Astrocyte of the cerebellum (primary cell): ENCODE data around the gene PACS2.

Experiments
- DNase-seq: peaks from one replicate; pipeline ENCODE4 v3.0.0-alpha.2; 2011; ENCODE audit warnings: low read depth
- H3K4me3 ChIP-seq: 2 replicates; pipeline ENCODE4 v1.5.1; 2011; ENCODE audit warnings: mild to moderate bottlenecking, low read depth, low read length, moderate library complexity
- CTCF ChIP-seq: IDR thresholded peaks from 2 replicates; pipeline ENCODE4 v1.5.1; 2012; ENCODE audit warnings: low read length, low read depth, moderate library complexity, mild to moderate bottlenecking; ENCODE audit errors: missing control alignments
- in situ Hi-C: cut with HindIII; loops from 2 replicates; pipeline ENCODE4 v1.10.0; 2017; ENCODE audit warnings: low sequenced_read_pairs

The PACS2 gene

DNA sequence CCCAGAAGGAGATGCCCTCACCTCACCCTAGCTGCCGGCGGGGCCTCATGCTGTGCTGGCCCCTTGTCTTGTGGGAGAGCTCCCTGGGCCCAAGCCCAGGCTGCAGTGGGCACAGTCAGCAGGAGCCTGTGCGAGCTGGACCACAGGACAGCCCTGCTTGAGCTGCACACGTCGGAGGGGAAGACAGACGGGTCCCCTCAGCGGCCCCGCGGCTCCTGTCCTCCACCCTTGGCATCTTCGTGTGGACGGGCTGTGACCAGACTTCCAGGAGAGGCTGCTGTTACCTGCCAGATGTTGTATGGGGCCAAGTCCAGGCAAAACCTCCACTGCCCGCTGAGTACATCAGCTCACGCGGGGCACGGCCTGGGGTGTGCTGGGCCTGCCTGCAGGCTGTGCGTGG lies 74.4 kb downstream of the PACS2 start:
- TF ChIP-seq CTCF, result no peak
- no peak for DNase-seq
- in situ Hi-C loops, result no loop called here
- H3K4me3 ChIP-seq, result no peak overlapping the region

GRCh38 chr14:105389534-105389933 lies 75.0 kb downstream of the PACS2 start:
- in situ Hi-C loops, result no loop called here
- no peak for TF ChIP-seq CTCF
- no peak for DNase-seq
- no peak overlapping the region for H3K4me3 ChIP-seq

DNA sequence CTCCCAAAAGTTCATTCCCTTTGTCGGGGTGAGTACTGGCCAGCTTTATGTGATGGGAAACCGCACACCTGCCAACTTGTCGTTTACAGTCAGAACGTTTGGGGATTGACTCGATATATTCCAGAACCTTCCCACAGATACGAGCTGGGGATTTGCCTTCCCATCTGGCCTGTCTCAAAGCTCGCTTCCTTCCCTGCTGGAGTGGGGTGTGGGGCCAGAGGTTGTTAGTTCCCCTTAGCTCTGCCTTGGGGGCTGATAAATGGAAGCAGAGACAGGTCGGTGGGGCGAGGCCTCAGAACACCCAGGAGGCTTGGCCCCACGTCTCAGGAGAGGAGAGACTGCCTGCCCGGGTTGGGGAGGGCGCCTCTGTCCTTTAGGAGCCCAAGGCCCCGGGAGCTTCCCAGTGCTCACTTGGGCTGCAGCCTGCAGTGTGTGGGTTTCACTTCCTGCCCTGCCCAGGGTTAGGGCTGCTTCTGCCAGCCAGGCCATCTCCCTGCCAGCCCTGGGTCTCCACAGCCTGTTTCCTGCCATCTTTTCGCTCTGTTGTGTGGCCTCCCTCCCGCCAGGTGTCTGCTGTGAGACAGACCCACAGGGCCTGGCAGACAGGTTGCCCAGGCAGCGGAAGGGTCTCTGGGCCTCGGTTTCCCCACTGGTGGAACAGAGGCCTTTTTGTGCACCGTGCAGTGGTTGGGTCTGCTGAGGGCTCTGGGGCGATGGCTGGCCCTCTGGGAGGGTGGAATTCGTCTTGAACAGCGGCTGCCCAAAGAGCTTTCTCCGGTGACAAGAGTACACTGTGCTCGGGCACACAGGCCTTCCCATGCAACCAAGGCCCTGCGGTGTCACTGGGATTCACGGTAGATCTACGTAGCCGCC lies 75.7 kb downstream of the PACS2 start:
- no peak overlapping the region for H3K4me3 ChIP-seq
- no peak for TF ChIP-seq CTCF
- in situ Hi-C loops, result no loop called here

GRCh38 chr14:105390849-105391500 lies 76.4 kb downstream of the PACS2 start:
- H3K4me3 ChIP-seq, result no peak overlapping the region
- in situ Hi-C loops, result no loop called here
- TF ChIP-seq CTCF, result no peak
- DNase-seq, result no peak

More for the DNA sequence above, 75.7 kb downstream of the PACS2 start:
- DNase-seq, result no peak

- no peak for TF ChIP-seq CTCF
- no peak for DNase-seq
- in situ Hi-C loops, result no loop called here
- no peak overlapping the region for H3K4me3 ChIP-seq
Observed at GRCh38 chr14:105391541-105391940, 77.0 kb downstream of the PACS2 start.

- in situ Hi-C loops, result no loop called here
- TF ChIP-seq CTCF, result no peak
- no peak for DNase-seq
- no peak overlapping the region for H3K4me3 ChIP-seq
Observed at GRCh38 chr14:105392131-105393090, 77.9 kb downstream of the PACS2 start.
